ENCODE data around the gene IL10.

The IL10 gene

GRCh38 chr1:206739411-206740076 is 32.8 kb downstream of the IL10 start:
- Mint-ChIP-seq H3K36me3 (ENCODE audit: low read depth) (no peaks in the 10 kb centered on the region), H3K27me3 (ENCODE audit: low read depth) (peaks cover 10% of the 10 kb centered on the region), H3K4me1 (peaks cover 40% of the 10 kb centered on the region), H3K4me3 (no peak overlapping the region), H3K9me3 (no peaks in the 10 kb centered on the region), H3K27ac (no peak overlapping the region)
- no peak for TF ChIP-seq CTCF (IDR thresholded peaks at IDR 0.05; ENCODE audit: unreplicated experiment in 3 of 3)

GRCh38 chr1:206738370-206739366 is 33.6 kb downstream of the IL10 start:
- Mint-ChIP-seq H3K27ac (peak overlapping the region in 1 of 3 experiments; percentile 39), H3K4me1 (peaks cover 40% of the 10 kb centered on the region), H3K27me3 (ENCODE audit: low read depth) (peaks cover 6% of the 10 kb centered on the region), H3K9me3 (no peaks in the 10 kb centered on the region), H3K4me3 (no peak overlapping the region), H3K36me3 (ENCODE audit: low read depth) (peaks cover under 1% of the 10 kb centered on the region)
- TF ChIP-seq CTCF (IDR thresholded peaks at IDR 0.05; ENCODE audit: unreplicated experiment in 3 of 3): peak in 2 of 3 experiments; percentile 21 to 23

GRCh38 chr1:206737729-206738201 is 34.5 kb downstream of the IL10 start:
- H3K36me3 Mint-ChIP-seq (ENCODE audit: low read depth): peaks cover 9% of the 10 kb centered on the region
- peaks cover 40% of the 10 kb centered on the region for H3K4me1 Mint-ChIP-seq
- H3K27me3 Mint-ChIP-seq (ENCODE audit: low read depth): peaks cover 3% of the 10 kb centered on the region
- no peaks in the 10 kb centered on the region for H3K9me3 Mint-ChIP-seq
- no peak overlapping the region for H3K27ac Mint-ChIP-seq
- H3K4me3 Mint-ChIP-seq: no peak overlapping the region
- no peak for TF ChIP-seq CTCF (IDR thresholded peaks at IDR 0.05; ENCODE audit: unreplicated experiment in 3 of 3)

- H3K4me1 Mint-ChIP-seq: peaks cover 38% of the 10 kb centered on the region
- no peak overlapping the region for H3K27ac Mint-ChIP-seq
- no peak for TF ChIP-seq CTCF (IDR thresholded peaks at IDR 0.05; ENCODE audit: unreplicated experiment in 3 of 3)
- peaks cover 14% of the 10 kb centered on the region for H3K36me3 Mint-ChIP-seq (ENCODE audit: low read depth)
- H3K27me3 Mint-ChIP-seq (ENCODE audit: low read depth): no peaks in the 10 kb centered on the region
- H3K4me3 Mint-ChIP-seq: no peak overlapping the region
- H3K9me3 Mint-ChIP-seq: no peaks in the 10 kb centered on the region
Observed at GRCh38 chr1:206736878-206737728, 35.2 kb downstream of the IL10 start.

GRCh38 chr1:206735553-206736031 is 36.7 kb downstream of the IL10 start:
- Mint-ChIP-seq H3K36me3 (ENCODE audit: low read depth) (peaks cover 21% of the 10 kb centered on the region), H3K27me3 (ENCODE audit: low read depth) (no peaks in the 10 kb centered on the region), H3K9me3 (no peaks in the 10 kb centered on the region), H3K4me3 (no peak overlapping the region), H3K4me1 (peaks cover 32% of the 10 kb centered on the region), H3K27ac (no peak overlapping the region)
- no peak for TF ChIP-seq CTCF (IDR thresholded peaks at IDR 0.05; ENCODE audit: unreplicated experiment in 3 of 3)

Data from nephron (organoid).